ENCODE results near the gene TENT4A. TPM values are rescaled to one million over a fixed set of nuclear protein-coding genes. Genes with fewer than 3 reads are reported as not detected.

TENT4A gene
- total RNA-seq, 1 donor from 2014 or later = 41.2 TPM

- H3K27me3 Mint-ChIP-seq (ENCODE audit: low read depth) = no peaks in the 10 kb centered on the region
- no peaks in the 10 kb centered on the region for H3K4me1 Mint-ChIP-seq
- DNase-seq (ENCODE audit: low read depth, low spot score) = no peak
- no peak overlapping the region for H3K27ac Mint-ChIP-seq (ENCODE audit: unreplicated experiment)
- no peak overlapping the region for H3K4me3 Mint-ChIP-seq
- H3K36me3 Mint-ChIP-seq (ENCODE audit: low read depth) = peaks cover 23% of the 10 kb centered on the region
- TF ChIP-seq CTCF (conservative IDR thresholded peaks at IDR 0.05) = no peak
- no peaks in the 10 kb centered on the region for H3K9me3 Mint-ChIP-seq
Measured at GRCh38 chr5:6753851-6754250, 40.6 kb downstream of the TENT4A start.

- no peak overlapping the region for H3K4me3 Mint-ChIP-seq
- no peaks in the 10 kb centered on the region for H3K27me3 Mint-ChIP-seq (ENCODE audit: low read depth)
- no peak overlapping the region for H3K27ac Mint-ChIP-seq (ENCODE audit: unreplicated experiment)
- H3K36me3 Mint-ChIP-seq (ENCODE audit: low read depth) = peaks cover 25% of the 10 kb centered on the region
- no peak for TF ChIP-seq CTCF (conservative IDR thresholded peaks at IDR 0.05)
- H3K9me3 Mint-ChIP-seq = no peaks in the 10 kb centered on the region
- DNase-seq (ENCODE audit: low read depth, low spot score) = no peak
- H3K4me1 Mint-ChIP-seq = no peaks in the 10 kb centered on the region
Measured at GRCh38 chr5:6754766-6755165, 41.5 kb downstream of the TENT4A start.

- TF ChIP-seq CTCF (conservative IDR thresholded peaks at IDR 0.05) = no peak
- H3K4me3 Mint-ChIP-seq = no peak overlapping the region
- peaks cover 25% of the 10 kb centered on the region for H3K36me3 Mint-ChIP-seq (ENCODE audit: low read depth)
- H3K27me3 Mint-ChIP-seq (ENCODE audit: low read depth) = no peaks in the 10 kb centered on the region
- H3K4me1 Mint-ChIP-seq = no peaks in the 10 kb centered on the region
- no peak overlapping the region for H3K27ac Mint-ChIP-seq (ENCODE audit: unreplicated experiment)
- DNase-seq (ENCODE audit: low read depth, low spot score) = no peak
- no peaks in the 10 kb centered on the region for H3K9me3 Mint-ChIP-seq
Measured at GRCh38 chr5:6755519-6755918, 42.3 kb downstream of the TENT4A start.

- Mint-ChIP-seq H3K4me3 (no peak overlapping the region), H3K4me1 (no peaks in the 10 kb centered on the region), H3K27ac (ENCODE audit: unreplicated experiment) (no peak overlapping the region), H3K9me3 (no peaks in the 10 kb centered on the region), H3K27me3 (ENCODE audit: low read depth) (no peaks in the 10 kb centered on the region), H3K36me3 (ENCODE audit: low read depth) (peaks cover 25% of the 10 kb centered on the region)
- no peak for TF ChIP-seq CTCF (conservative IDR thresholded peaks at IDR 0.05)
- DNase-seq (ENCODE audit: low read depth, low spot score) = no peak
Measured at GRCh38 chr5:6755941-6756340, 42.7 kb downstream of the TENT4A start.

GRCh38 chr5:6757414-6757969 is 44.3 kb downstream of the TENT4A start:
- Mint-ChIP-seq H3K4me3 (no peak overlapping the region), H3K4me1 (no peaks in the 10 kb centered on the region), H3K27ac (ENCODE audit: unreplicated experiment) (no peak overlapping the region), H3K9me3 (no peaks in the 10 kb centered on the region), H3K36me3 (ENCODE audit: low read depth) (peaks cover 21% of the 10 kb centered on the region), H3K27me3 (ENCODE audit: low read depth) (no peaks in the 10 kb centered on the region)
- DNase-seq (ENCODE audit: low read depth, low spot score) = no peak
- no peak for TF ChIP-seq CTCF (conservative IDR thresholded peaks at IDR 0.05)

All from neural crest cell (in vitro differentiated cells).